HG02798 (cell line): ENCODE measurements around the gene KIRREL2.
"Not testable (repeated sequence)": the region's sequence is repeated elsewhere in the genome, so short reads cannot be mapped to it uniquely, and the experiment has no call there.

Experiments
- ATAC-seq: cut with Tn5 transposase; IDR thresholded peaks from one replicate; pipeline ENCODE4 v1.9.1; 2021; ENCODE audit warnings: mild to moderate bottlenecking; ENCODE audit not compliant: unreplicated experiment, poor library complexity

Gene KIRREL2

DNA sequence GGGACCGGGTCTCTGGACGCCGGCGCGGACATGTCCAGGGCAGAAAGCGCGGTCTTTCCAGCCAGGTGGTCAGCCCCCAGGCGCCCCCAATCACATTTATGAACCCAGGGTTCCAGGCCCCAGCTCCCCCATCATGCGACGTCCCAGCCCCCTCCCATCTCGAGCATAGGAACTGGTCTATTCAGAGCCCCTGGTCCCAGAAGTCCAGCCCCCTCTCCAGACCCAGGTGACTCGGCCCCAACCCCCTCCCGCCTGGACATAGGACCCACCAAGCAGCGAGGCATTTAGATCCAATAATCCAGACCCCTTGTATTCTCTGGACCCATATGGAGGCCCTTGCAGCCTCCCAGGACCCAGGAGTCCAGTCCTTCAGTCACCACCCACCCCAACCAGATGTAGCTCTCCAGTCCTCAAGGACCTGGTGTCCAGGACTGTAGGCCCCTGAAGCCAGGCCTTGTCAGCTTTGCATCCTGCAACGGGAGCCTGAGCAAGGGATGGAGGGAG lies 12.2 kb downstream of the KIRREL2 start:
- ATAC-seq = no peak

DNA sequence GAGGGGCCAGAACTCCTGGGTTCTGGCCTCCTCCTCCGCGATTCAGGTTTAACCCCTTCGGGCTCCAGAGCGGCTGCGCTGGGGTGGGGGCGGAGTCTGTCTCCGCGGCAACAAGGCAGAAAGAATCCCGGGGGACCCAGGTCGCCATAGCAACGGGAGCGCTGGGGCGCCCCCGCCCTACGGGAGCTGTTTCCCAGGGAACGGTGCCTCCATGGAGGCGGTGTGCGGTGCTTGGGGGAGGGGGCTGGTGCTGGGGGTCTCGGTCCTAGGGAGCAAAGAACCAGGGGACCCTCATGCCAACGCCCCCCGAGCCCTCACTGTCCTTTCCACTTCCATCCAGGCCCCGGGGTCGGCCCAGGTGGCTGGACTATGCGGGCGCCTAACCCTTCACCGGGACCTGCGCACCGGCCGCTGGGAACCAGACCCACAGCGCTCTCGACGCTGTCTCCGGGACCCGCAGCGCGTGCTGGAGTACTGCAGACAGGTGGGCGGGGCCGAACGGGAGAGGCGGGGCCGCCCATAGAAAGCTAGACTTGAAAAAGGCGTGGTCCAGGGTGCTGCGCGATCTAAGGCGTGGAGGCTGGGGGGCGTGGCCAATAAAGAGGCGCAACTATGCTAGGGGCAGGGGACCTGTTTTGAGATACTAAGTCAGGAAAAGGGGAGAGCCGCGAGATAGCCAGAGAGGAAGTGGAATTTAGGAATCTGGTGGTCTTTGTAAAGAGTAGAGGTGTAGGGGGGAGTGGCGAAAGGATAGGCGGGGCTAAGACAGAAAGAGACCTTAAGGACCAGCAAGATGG lies 12.8 kb downstream of the KIRREL2 start:
- peak; percentile 57 for ATAC-seq

DNA sequence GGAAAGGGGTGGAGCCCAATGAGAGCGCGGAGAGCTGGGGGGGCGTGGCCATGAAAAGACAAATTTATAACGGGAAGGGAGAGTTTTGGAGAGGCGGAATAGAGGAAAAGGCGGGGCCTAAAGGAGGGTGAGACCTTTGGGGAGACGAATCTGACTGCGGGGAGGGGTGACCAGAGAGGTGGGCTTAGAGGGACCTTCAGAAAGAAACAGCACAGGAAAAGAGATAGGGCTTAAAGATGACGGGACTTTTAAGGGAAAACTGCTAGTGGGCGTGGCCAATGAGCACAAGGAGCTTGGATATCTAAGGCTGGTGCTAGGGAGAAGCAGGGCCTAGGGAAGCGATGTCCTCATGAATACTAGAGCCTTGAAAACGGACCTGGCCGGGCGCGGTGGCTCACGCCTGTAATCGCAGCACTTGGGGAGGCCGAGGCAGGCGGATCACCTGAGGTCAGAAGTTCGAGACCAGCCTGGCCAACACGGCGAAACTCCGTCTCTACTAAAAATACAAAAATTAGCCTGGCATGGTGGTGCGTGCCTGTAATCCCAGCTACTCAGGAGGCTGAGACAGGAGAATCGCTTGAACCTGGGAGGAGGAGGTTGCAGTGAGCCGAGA lies 13.5 kb downstream of the KIRREL2 start:
- ATAC-seq = not testable (repeated sequence)

DNA sequence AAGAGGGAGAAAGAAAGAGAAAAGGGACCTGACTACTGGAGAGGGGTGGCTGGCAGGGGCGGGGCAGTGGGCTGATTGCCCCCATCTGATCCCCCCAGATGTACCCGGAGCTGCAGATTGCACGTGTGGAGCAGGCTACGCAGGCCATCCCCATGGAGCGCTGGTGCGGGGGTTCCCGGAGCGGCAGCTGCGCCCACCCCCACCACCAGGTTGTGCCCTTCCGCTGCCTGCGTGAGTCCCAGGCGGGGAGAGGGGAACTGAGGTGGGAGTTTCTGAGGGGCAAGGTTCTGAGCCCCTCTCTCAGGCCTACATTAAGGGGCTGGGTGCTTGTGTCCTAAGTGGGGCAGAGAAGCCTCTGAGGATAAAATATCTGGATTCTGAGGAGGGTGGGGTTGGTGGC lies 14.1 kb downstream of the KIRREL2 start:
- no peak for ATAC-seq

DNA sequence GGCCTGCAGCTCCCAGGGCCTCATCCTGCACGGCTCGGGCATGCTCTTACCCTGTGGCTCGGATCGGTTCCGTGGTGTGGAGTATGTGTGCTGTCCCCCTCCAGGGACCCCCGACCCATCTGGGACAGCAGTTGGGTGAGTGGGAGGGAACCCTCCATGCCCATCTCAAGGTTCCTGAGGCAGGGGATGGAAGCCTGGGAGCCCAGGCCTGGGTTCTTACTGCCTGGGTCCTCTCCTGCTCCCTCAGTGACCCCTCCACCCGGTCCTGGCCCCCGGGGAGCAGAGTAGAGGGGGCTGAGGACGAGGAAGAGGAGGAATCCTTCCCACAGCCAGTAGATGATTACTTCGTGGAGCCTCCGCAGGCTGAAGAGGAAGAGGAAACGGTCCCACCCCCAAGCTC lies 14.9 kb downstream of the KIRREL2 start:
- no peak for ATAC-seq

DNA sequence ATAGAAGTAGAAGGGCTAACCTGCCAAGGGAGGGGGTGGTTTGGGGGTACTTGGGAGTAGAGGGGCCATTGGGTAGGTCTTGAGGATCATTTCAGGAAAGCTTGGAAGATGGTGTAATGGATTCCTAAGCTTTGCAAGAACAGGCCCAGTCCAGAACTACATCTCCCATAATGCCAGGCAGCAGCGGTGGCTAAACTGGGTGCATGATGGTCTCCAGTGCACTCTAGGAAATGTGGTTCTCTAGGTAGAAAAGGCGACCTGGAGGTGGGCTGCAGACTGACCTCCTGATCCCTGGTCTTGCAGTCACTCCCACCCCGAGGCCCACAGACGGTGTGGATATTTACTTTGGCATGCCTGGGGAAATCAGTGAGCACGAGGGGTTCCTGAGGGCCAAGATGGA lies 15.5 kb downstream of the KIRREL2 start:
- ATAC-seq = no peak

DNA sequence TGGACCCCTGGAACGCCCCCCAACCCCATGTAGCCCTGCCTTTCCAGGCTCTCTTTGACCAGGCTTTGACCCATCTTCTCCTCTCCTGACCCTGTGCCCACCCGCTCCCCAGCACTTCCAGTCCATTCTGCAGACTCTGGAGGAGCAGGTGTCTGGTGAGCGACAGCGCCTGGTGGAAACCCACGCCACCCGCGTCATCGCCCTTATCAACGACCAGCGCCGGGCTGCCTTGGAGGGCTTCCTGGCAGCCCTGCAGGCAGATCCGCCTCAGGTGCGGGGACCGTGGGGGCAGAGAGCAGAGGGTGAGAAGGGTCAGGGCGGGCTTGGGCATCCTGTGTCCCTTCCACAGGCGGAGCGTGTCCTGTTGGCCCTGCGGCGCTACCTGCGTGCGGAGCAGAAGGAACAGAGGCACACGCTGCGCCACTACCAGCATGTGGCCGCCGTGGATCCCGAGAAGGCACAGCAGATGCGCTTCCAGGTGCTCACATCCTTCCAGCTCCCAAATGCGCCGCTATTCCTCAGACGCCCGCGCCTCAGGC lies 17.8 kb downstream of the KIRREL2 start:
- ATAC-seq = no peak

DNA sequence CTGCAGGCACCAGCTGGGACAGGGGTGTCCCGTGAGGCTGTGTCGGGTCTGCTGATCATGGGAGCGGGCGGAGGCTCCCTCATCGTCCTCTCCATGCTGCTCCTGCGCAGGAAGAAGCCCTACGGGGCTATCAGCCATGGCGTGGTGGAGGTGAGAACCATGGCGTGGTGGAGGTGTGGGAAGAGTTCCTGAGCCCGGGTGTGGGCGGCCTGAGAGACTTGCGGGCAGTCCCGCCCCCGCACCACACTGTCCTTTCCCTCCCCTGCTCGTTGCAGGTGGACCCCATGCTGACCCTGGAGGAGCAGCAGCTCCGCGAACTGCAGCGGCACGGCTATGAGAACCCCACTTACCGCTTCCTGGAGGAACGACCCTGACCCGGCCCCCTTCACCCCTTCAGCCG lies 22.4 kb downstream of the KIRREL2 start:
- no peak for ATAC-seq

DNA sequence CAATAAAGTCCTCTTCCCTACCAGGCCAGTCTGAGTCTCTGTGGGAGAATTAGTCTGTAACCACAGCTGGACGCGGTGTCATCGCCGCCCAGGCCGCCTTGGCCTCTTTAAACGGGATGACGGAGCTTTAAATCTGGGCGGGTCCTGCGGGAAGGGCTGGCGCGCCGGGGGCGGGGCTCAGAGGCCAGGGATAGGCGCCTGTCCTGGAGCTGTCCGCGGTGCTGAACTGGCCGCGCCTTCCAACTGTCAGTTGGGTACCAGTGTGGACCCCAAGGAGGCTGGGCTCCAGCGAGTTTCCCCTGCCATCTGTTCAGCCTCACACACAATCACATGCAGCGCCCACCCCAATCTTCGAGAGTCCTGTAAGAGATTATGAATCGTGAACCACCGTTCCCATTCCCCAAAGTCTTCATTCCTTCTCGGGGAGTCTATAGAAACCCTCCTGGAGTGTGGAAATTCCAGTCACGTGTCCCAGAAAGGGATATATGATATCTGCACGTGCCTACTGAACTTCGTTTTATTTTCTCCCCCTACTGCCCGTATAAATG lies 23.1 kb downstream of the KIRREL2 start:
- ATAC-seq = no peak

DNA sequence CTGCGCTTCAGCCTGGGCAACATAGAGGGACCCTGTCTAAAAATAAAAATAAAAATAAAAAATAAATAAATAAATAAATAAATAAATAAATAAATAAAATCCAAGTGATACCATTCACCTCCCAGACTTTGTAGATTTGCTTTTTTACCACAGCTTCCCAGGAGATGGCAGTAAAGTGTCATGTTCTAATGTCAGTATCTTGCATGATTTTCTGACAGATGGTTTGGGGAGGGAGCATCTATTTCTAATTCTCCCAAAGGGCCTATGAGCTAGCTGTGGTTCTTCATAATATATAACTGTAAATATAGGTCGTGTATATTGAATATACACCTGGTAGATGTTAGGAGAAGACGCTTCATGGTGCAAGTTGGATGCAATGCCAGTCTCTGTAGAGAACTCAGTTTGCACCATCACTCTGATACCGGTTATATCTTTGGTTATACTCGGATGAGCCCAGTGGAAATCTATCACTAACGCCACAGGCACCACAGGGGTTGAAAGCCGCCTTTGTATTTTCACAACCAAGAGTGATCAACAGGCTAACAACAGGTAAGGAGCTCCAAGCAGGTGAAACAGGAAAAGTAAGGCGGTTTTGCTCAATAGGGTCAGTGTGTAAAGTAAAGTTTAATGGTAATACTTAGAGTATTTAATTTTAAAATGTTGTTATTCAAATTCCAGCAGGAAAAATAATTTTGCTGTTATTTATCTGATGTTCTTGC lies 25.6 kb downstream of the KIRREL2 start:
- ATAC-seq = no peak

DNA sequence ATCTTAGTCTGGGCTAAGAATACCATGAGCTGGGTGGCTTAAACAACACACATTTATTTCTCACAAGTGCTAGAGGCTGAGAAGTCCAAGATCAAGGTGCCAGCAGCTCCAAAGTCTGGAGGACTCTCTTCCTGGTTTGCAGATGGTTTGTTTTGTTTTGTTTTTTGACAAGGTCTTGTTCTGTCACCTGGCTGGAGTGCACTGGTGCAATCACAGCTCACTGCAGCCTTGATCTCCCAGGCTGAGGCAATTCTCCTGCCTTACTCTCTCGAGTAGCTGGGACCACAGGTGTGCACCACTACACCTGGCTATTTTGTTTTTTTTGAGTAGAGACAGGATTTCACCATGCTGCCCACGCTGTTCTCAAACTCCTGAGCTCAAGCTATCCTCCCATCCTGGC lies 27.2 kb downstream of the KIRREL2 start:
- ATAC-seq = no peak

DNA sequence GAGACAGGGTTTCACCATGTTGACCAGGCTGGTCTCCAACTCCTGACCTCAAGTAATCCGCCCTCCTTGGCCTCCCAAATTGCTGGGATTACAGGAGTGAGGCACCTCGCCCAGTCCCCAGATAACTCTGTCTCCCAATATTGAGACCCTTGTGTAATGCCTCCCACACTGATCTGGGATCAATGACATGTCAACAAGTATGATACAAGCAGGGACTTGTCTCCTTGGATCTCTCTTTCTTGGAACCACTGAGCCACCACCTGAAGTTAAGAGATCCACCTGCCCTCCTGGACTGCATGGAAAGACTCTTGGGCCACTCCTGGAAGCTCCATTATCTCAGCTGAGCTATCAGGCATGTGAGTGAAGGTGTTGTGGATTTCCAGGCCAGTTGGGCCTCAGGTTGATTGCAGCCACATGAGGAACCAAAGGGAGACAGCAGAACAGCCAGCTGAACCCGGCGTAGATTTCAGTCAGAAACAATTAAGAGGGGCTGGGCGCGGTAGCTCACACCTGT lies 28.6 kb downstream of the KIRREL2 start:
- ATAC-seq = no peak

DNA sequence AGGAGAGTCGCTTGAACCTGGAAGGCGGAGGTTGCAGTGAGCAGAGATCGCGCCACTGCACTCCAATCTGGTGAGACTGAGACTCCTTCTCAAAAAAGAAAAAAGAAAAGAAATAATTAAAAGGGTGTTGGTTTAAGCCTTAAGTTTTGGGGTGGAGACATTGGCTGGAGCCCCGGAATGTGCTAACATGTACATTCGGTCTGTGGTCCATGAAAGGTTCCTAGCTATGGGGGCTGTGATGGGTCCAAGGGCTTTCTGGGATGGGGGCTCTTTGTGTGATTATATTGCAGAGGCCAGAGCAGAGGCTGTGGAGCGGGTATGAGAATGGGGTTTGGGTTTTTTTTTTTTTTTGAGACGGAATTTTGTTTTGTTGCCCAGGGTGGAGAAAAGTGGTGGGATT lies 29.2 kb downstream of the KIRREL2 start:
- ATAC-seq = no peak

DNA sequence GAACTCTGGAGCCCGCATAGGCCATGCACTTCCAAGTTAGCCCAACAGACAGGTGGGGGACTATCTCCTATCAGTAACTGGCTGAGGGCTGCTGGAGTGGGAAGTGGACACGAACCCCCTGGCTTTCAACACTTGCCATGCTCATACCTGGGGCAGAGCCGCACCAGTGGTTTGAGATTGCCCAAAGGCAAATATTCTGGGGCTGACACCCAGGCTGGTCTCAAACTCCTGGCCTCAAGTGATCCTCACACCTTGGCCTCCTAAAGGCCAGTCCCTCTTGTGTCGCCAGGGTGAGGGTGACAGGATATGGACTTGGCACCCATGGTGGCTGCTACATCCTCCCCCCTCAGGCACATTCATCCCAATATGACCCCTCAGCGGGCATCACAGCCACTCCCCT lies 30.5 kb downstream of the KIRREL2 start:
- no peak for ATAC-seq

DNA sequence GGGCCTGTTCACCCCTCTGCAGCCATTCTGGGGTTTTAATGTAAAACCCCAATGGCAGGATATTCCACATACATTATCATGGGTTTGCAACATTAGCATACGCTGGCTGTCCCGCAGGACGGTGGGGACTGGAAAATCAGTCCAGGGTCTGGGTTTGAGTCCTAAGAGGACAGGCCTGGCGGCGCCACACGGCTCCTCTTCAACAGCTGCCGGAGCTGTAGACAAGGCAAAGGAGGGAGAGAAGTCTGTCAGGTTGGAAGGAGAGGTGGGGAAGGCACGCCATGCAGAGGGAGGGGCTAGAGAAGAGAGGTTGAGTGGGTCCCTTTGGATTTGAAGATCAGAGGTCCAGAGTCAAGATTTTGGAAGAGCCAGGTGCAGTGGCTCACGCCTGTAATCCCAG lies 31.7 kb downstream of the KIRREL2 start:
- ATAC-seq = no peak

DNA sequence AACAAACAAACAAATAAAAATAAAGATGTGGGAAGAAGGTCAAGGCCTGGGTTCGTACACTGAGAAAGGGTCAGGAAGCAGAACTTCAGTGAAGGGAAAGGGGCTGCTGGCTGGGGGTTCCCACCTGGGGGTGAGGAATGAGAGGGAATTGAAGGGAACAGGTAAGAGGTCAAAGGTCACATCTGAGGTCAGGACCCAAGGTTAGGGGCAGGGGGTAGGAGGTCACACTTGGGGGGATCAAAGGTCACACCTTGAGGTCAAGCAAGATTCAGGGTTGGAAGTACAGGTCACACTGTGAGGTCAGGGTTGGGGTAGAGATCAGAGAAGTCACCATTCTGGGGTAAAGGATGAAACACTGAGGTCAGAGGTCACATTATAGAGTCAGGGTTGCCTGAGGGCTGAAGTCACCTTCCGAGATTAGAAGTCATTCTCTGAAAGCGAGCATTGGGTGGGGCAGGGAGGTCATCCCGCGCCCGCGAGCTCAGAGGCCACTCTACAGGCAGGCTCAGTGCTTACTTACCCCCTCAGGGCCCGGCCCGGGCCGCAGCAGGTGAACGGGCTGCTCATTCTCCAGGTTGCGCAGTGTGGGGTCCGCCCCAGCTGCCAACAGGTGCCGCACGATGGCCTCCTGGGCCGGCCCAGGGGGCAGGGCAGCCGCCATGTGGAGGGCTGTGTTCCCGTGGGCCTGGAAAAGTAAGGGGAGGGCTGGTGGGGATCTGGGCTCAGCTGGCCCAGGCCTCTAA lies 32.8 kb downstream of the KIRREL2 start:
- no peak for ATAC-seq

DNA sequence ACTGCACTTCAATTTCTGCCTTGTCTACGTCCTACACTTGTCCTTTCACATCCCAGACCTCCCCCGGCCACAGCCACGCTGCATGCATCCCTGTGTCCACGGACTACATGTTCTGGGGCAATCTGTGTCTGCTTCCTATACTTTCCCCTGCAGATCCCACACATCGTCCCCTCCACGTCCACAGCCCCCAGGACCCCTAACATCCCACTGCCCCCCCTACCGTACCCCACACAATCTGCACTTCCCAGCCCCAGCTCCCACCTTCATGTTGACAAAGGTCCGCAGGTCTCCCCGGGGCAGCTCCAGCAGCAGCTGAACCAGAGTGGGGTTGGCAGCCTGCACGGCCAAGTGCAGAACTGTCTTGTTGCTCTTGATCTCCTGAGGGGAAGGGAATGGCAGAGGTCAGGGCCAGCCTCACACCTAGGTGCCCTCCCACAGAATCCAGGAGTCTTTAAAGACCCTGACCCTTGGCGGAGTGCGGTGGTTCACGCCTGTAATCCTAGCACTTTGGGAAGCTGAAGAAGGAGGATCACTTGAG lies 33.5 kb downstream of the KIRREL2 start:
- no peak for ATAC-seq

DNA sequence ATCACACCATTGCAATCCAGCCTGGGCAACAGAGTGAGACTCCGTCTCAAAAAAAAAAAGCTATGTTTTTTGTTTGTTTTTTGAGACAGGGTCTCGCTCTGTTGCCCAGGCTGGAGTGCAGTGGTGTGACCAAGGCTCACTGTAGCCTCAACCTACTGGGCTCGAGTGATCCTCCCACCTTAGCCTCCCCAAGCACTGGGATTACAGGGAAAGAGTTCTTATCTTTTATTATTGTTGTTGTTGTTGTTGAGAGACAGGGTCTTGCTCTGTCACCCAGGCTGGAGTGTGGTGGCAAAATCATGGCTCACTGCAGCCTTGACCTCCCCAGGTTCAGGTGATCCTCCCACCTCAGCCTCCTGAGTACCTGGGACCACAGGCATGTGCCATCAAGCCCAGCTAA lies 35.1 kb downstream of the KIRREL2 start:
- not testable (repeated sequence) for ATAC-seq

DNA sequence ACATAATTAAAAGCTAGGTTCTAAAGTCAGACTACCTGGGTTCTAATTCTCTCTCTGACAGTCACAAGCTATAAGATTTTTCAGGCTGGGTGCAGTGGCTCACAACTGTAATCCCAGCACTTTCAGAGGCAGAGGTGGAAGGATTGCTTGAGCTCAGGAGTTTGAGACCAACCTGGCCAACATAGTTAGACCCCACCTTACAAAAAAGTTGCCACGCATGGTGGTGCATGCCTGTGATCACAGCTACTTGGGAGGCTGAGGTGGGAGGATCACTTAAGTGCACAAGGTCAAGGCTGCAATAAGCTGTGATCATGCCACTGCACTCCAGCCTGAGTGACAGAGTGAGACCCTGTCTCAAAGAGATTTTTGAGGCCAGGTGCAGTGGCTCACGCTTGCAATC lies 37.6 kb downstream of the KIRREL2 start:
- no peak for ATAC-seq
